Lower lobe of right lung (tissue), 2 donors: ENCODE measurements around the gene FUBP1. TPM values are rescaled to one million over a fixed set of nuclear protein-coding genes. Genes with fewer than 3 reads are reported as not detected.

Experiments used
- ATAC-seq, 2 donors: fragments of 200-7000 bp; cut with Tn5 transposase; one replicate each; pipeline ENCODE4 v1.9.1; 2020 to 2022; ENCODE audit warnings: mild to moderate bottlenecking in 2 of 2, moderate library complexity in 2 of 2
- DNase-seq: peaks from one replicate; pipeline ENCODE4 v3.0.0-alpha.2; 2020
- H3K27ac ChIP-seq: fragments of 200-600 bp; one replicate; pipeline ENCODE4 v1.8.0; 2022
- H3K27me3 ChIP-seq: fragments of 200-600 bp; one replicate; pipeline ENCODE4 v1.8.0; 2022; ENCODE audit warnings: low read depth
- H3K36me3 ChIP-seq: fragments of 200-600 bp; one replicate; pipeline ENCODE4 v1.8.0; 2022; ENCODE audit warnings: mild to moderate bottlenecking
- H3K4me1 ChIP-seq: fragments of 200-600 bp; one replicate; pipeline ENCODE4 v1.8.0; 2022
- H3K4me3 ChIP-seq: fragments of 200-600 bp; one replicate; pipeline ENCODE4 v1.8.0; 2022; ENCODE audit warnings: mild to moderate bottlenecking
- H3K9me3 ChIP-seq: fragments of 200-600 bp; one replicate; pipeline ENCODE4 v1.8.0; 2022
- intact Hi-C: fragments of 100-400 bp; cut with DNase I; formaldehyde crosslinking; loops from one replicate; pipeline ENCODE4 v1.11.0; 2022
- total RNA-seq: library from RNA; stranded (reverse); fragmentation: NEBNext Ultra II Directional; extraction: Animal tissue kit (Norgen Biotek cat#: 25700); gene quantifications from one replicate; pipeline ENCODE4 v1.2.1, GENCODE V29; 2021
- TF ChIP-seq, protein P1 (sequence below): fragments of 200-600 bp; IDR thresholded peaks from one replicate; pipeline ENCODE4 v1.8.0; 2022; ENCODE audit warnings: antibody characterized with exemption, mild to moderate bottlenecking
- donor health status: DM: no; HTN: yes; CAD: no; lungs with severe emphysema.

The FUBP1 gene
- total RNA-seq, 1 donor from 2014 or later = 96.6 TPM

DNA sequence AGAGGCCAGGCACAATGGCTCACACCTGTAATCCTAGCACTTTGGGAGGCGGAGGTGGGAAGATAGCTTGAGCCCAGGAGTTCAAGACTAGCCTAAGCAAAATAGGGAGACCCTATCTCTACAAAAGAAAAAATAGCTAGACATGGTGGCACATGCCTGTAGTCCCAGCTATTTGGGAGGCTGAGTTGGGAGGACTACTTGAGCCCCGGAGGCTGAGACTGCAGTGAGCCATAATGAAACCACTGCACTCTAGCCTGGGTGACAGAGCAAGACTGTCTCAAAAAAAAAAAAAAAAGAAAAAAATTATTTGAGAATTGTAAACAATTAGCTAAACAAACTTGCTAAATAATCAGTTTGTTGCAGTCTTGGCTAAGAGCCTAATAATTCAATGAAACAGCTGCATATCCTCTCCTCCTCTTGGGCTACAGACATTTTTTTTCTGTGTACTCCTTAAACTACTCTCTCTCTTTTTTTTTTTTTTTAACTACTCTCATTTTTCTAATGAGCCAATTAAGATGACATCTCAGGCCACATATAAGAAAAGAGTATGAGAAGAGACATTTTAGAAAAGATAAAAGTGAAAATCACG lies 15.3 kb upstream of the FUBP1 start:
- TF ChIP-seq, protein P1, sequence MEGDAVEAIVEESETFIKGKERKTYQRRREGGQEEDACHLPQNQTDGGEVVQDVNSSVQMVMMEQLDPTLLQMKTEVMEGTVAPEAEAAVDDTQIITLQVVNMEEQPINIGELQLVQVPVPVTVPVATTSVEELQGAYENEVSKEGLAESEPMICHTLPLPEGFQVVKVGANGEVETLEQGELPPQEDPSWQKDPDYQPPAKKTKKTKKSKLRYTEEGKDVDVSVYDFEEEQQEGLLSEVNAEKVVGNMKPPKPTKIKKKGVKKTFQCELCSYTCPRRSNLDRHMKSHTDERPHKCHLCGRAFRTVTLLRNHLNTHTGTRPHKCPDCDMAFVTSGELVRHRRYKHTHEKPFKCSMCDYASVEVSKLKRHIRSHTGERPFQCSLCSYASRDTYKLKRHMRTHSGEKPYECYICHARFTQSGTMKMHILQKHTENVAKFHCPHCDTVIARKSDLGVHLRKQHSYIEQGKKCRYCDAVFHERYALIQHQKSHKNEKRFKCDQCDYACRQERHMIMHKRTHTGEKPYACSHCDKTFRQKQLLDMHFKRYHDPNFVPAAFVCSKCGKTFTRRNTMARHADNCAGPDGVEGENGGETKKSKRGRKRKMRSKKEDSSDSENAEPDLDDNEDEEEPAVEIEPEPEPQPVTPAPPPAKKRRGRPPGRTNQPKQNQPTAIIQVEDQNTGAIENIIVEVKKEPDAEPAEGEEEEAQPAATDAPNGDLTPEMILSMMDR = no peak
- no peak for DNase-seq
- no peaks in the 10 kb centered on the region for H3K27me3 ChIP-seq
- H3K4me1 ChIP-seq = no peaks in the 10 kb centered on the region
- no peak overlapping the region for H3K4me3 ChIP-seq
- no peak overlapping the region for H3K27ac ChIP-seq
- peaks cover 8% of the 10 kb centered on the region for H3K36me3 ChIP-seq
- ATAC-seq = no peak
- no peaks in the 10 kb centered on the region for H3K9me3 ChIP-seq
- intact Hi-C loops = no loop called here

DNA sequence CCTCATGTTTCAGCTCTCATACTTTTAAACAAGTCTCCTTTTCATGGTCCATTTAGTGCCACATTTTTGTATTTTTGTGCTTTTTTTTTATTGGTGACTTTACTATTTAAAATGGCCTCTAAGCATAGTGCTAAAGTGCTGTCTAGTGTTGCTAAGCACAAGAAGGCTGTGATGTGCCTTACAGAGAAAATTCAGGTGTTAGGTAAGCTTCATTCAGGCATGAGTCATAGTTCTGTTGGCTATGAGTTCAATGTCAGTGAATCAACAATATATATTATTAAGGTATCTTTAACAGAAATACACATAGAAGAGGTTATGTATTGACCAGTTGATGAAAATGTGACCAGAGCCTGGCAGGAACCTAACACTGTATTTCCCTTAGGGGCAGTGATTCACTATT lies 12.8 kb upstream of the FUBP1 start:
- intact Hi-C loops = no loop called here
- H3K27ac ChIP-seq = no peak overlapping the region
- TF ChIP-seq, protein P1 = no peak
- peaks cover 8% of the 10 kb centered on the region for H3K36me3 ChIP-seq
- no peaks in the 10 kb centered on the region for H3K4me1 ChIP-seq
- DNase-seq = no peak
- ATAC-seq = no peak
- H3K9me3 ChIP-seq = no peaks in the 10 kb centered on the region
- no peaks in the 10 kb centered on the region for H3K27me3 ChIP-seq
- no peak overlapping the region for H3K4me3 ChIP-seq

DNA sequence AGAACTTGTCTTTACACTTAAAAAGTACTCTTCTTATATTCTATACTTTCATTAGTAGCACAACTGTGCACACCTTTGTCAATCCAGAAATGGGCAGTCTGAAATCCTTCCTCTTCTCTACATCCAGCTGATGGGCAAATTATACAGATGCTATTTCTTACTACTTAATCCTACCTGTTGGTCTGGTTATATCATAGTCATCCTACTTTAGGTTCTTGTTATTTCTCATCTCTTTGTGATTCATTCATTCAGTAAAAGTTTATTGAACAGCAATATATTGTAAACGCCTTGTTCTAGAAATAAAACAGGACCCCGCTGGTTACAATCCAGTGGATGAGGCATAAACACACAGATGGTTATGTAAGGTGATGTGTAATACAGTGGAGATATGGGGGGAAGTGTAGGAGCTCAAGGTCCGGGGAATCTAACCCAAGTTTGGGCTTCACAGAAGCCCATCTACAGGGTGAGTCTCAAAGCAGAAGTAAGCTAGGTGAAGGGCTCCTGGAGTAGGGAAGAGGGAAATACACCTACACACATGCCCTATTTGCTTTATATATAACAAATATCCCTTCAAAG lies 11.8 kb upstream of the FUBP1 start:
- Histone ChIP-seq H3K36me3 (peaks cover 8% of the 10 kb centered on the region), H3K4me3 (no peak overlapping the region)
- TF ChIP-seq, protein P1 = no peak

DNA sequence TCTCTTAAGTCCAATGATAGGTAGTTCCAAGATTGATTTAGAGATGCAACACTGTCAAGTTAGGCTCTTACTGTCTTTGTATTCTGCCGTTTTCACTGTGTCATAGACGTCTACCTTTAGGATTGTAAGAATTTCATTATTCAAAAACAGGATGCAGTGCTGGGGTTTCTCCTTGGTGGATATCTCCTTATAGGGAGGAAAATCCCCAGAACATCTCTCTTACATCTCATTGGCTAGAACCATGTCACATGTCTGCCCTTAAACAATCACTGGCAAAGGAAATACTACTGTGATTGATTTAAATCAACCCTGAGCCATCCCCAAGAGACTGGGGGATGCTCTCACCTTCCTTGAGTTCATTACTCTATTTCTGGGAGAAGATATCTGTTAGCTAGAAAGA lies 10.9 kb upstream of the FUBP1 start:
- ATAC-seq (no peak), DNase-seq (no peak)
- Histone ChIP-seq H3K4me1 (no peaks in the 10 kb centered on the region), H3K27ac (no peak overlapping the region), H3K9me3 (no peaks in the 10 kb centered on the region), H3K4me3 (no peak overlapping the region), H3K36me3 (peaks cover 8% of the 10 kb centered on the region), H3K27me3 (no peaks in the 10 kb centered on the region)
- TF ChIP-seq, protein P1 = no peak
- intact Hi-C loops = no loop called here

More for the DNA sequence above, 11.8 kb upstream of the FUBP1 start:
- DNase-seq (no peak), ATAC-seq (no peak)
- Histone ChIP-seq H3K9me3 (no peaks in the 10 kb centered on the region), H3K27ac (no peak overlapping the region), H3K4me1 (no peaks in the 10 kb centered on the region), H3K27me3 (no peaks in the 10 kb centered on the region)
- intact Hi-C loops = no loop called here

DNA sequence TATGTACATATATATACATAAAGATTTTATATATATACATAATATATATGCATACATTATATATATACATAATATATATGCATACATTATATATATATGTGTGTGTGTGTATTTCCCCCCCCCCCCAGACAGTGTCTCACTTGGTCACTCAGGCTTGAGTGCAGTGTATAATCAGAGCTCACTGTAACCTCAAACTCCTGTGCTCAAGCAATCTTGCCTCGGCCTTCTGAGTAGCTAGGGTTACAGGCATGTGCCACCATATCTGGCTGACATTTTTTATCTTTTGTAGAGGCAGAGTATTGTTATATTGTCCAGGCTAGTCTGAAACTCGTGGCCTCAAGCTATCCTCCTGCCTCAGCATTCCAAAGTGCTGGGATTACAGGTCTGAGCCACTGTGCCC lies 9.0 kb upstream of the FUBP1 start:
- Histone ChIP-seq H3K4me3 (no peak overlapping the region), H3K4me1 (peaks cover 6% of the 10 kb centered on the region), H3K9me3 (no peaks in the 10 kb centered on the region), H3K27me3 (no peaks in the 10 kb centered on the region), H3K36me3 (peaks cover 1% of the 10 kb centered on the region), H3K27ac (no peak overlapping the region)
- ATAC-seq (no peak), DNase-seq (no peak)
- TF ChIP-seq, protein P1 = no peak
- intact Hi-C loops = no loop called here
